Endothelial cell of umbilical vein (primary cell): ENCODE measurements around the gene CRACR2A. TPM values are rescaled to one million over a fixed set of nuclear protein-coding genes. Genes with fewer than 3 reads are reported as not detected.

Experiments used
- BruUV-seq: library from RNA; stranded (reverse); fragments of 400-500 nt; replicated peaks from 2 replicates; lab custom pipeline; 2021; lab: Mats Ljungman, UMichigan
- CTCF ChIA-PET: fragments of 300-600, 350-600 bp; sonication (Branson Sonifier 250); formaldehyde crosslinking; loops from one replicate; lab custom pipeline; 2021; ENCODE audit warnings: antibody characterized with exemption, inconsistent platforms; lab: Charles Lee
- POLR2A ChIA-PET: fragments of 300-600, 350-600 bp; sonication (Branson Sonifier 250); formaldehyde crosslinking; loops from one replicate; lab custom pipeline; 2021; ENCODE audit warnings: antibody characterized with exemption, inconsistent platforms; lab: Charles Lee
- DNase-seq: peaks from one replicate; pipeline ENCODE4 v3.0.0-alpha.2; 2011; ENCODE audit warnings: low read depth, low spot score
- FAIRE-seq: peaks from 2 replicates; lab custom pipeline; 2011; peaks lifted over from hg19 to GRCh38; lab: Jason Lieb, UNC
- H2AFZ ChIP-seq: 2 replicates; pipeline ENCODE4 v1.6.0; 2012; ENCODE audit warnings: low read depth, low read length, control low read depth, inconsistent platforms
- H3K27ac ChIP-seq: 2 replicates; pipeline ENCODE4 v1.5.1; 2011; ENCODE audit warnings: low read depth, mild to moderate bottlenecking, control low read depth, low read length, moderate library complexity; ENCODE audit not compliant: insufficient read depth
- H3K27me3 ChIP-seq, 2 experiments: 2 replicates each; pipeline versions ENCODE4 v1.6.0 to v1.6.1; 2011; ENCODE audit warnings: low read length in 2 of 2, mixed read lengths in 1 of 2; ENCODE audit not compliant: control insufficient read depth in 2 of 2, insufficient read depth in 2 of 2
- H3K36me3 ChIP-seq, 2 experiments: 2 replicates in 1 of 2; 3 replicates in 1 of 2; pipeline ENCODE4 v1.5.1; 2011; ENCODE audit warnings: low read length in 2 of 2, mild to moderate bottlenecking in 1 of 2, moderate library complexity in 1 of 2; ENCODE audit not compliant: control insufficient read depth in 2 of 2, insufficient read depth in 2 of 2; ENCODE audit errors: extremely low read depth in 1 of 2
- H3K4me1 ChIP-seq: 3 replicates; pipeline ENCODE4 v1.5.1; 2011; ENCODE audit warnings: mild to moderate bottlenecking, low read length; ENCODE audit not compliant: control insufficient read depth, insufficient read depth; ENCODE audit errors: extremely low read depth
- H3K4me2 ChIP-seq: 2 replicates; pipeline ENCODE4 v1.6.1; 2011; ENCODE audit warnings: low read length, control low read depth, mixed read lengths; ENCODE audit not compliant: insufficient read depth
- H3K4me3 ChIP-seq, 3 experiments: fragments of 200-600 bp in 1 of 3; sonication (generic), shearing (Covaris generic) in 1 of 3; replicated peaks in 1 of 3; 2 replicates each; pipeline ENCODE4 v1.5.1; 2011 to 2016; ENCODE audit warnings: control low read depth in 3 of 3, low read length in 3 of 3, mild to moderate bottlenecking in 2 of 3, inconsistent platforms in 1 of 3, low read depth in 1 of 3, moderate library complexity in 1 of 3; ENCODE audit not compliant: insufficient read depth in 1 of 3
- H3K79me2 ChIP-seq: 2 replicates; pipeline ENCODE4 v1.6.0; 2012; ENCODE audit warnings: low read length, inconsistent platforms; ENCODE audit not compliant: control insufficient read depth, insufficient read depth
- H3K9ac ChIP-seq: replicated peaks from 2 replicates; pipeline ENCODE3; 2011; ENCODE audit warnings: low read length, control low read depth; ENCODE audit not compliant: insufficient read depth; ENCODE audit errors: extremely low read depth
- H3K9me1 ChIP-seq: replicated peaks from 3 replicates; pipeline ENCODE4 v1.6.0; 2011; ENCODE audit warnings: mild to moderate bottlenecking, low read length; ENCODE audit not compliant: control insufficient read depth, insufficient read depth; ENCODE audit errors: extremely low read depth
- H3K9me3 ChIP-seq: replicated peaks from 2 replicates; pipeline ENCODE4 v1.5.1; 2012; ENCODE audit warnings: low read length, inconsistent platforms; ENCODE audit not compliant: control insufficient read depth, insufficient read depth
- H4K20me1 ChIP-seq: replicated peaks from 2 replicates; pipeline ENCODE3; 2011; ENCODE audit warnings: mild to moderate bottlenecking, low read length; ENCODE audit not compliant: control insufficient read depth, insufficient read depth; ENCODE audit errors: extremely low read depth
- CTCF ChIP-seq, 2 donors: IDR thresholded peaks; 1 replicate in 1 of 2; 2 replicates in 1 of 2; pipeline ENCODE4 v1.5.1; 2011; ENCODE audit warnings: low read length in 2 of 2, mild to moderate bottlenecking in 2 of 2, moderate library complexity in 2 of 2, control low read depth in 1 of 2, inconsistent platforms in 1 of 2, low read depth in 1 of 2; ENCODE audit not compliant: insufficient read depth in 1 of 2; ENCODE audit errors: extremely low read depth in 1 of 2
- EZH2 ChIP-seq: IDR thresholded peaks from 2 replicates; pipeline ENCODE4 v1.6.1; 2012; ENCODE audit warnings: borderline replicate concordance, low read depth, mild to moderate bottlenecking, moderate library complexity, low read length, inconsistent platforms; ENCODE audit not compliant: severe bottlenecking
- FOS ChIP-seq: IDR thresholded peaks from 2 replicates; pipeline ENCODE4 v1.6.1; 2011; ENCODE audit warnings: mild to moderate bottlenecking, low read length, moderate library complexity, borderline replicate concordance; ENCODE audit not compliant: insufficient read depth
- GATA2 ChIP-seq: IDR thresholded peaks from 2 replicates; pipeline ENCODE4 v1.7.0; 2011; ENCODE audit warnings: low read depth, mild to moderate bottlenecking, moderate library complexity, mixed read lengths, low read length; ENCODE audit not compliant: insufficient read length, insufficient read depth
- JUN ChIP-seq: IDR thresholded peaks from 2 replicates; pipeline ENCODE4 v1.6.1; 2011; ENCODE audit warnings: borderline replicate concordance, low read depth; ENCODE audit not compliant: insufficient read length, insufficient read depth
- MAX ChIP-seq: IDR thresholded peaks from 2 replicates; pipeline ENCODE4 v1.6.1; 2011; ENCODE audit not compliant: insufficient read depth, insufficient read length
- MYC ChIP-seq: IDR thresholded peaks from one replicate; pipeline ENCODE4 v1.6.1; 2011; ENCODE audit warnings: mild to moderate bottlenecking, low read depth, low read length
- POLR2A ChIP-seq: IDR thresholded peaks from 2 replicates; pipeline ENCODE4 v1.6.1; 2012; ENCODE audit warnings: low read depth, mild to moderate bottlenecking, control low read depth, low read length
- POLR2AphosphoS5 ChIP-seq: IDR thresholded peaks from 2 replicates; pipeline ENCODE4 v1.6.1; 2012; ENCODE audit warnings: low read depth, mild to moderate bottlenecking, control low read depth, low read length, moderate library complexity; ENCODE audit not compliant: insufficient read depth
- dilution Hi-C: fragments of 300-500 bp; cut with MboI; formaldehyde crosslinking; loops from one replicate; pipeline ENCODE4 v1.15.0; 2019; ENCODE audit warnings: low sequenced_read_pairs; ENCODE audit not compliant: extremely low pct_ligation_motif_present
- intact Hi-C: fragments of 100-400 bp; cut with micrococcal nuclease; formaldehyde crosslinking; loops from one replicate; pipeline ENCODE4 v1.10.0; 2022
- polyA plus RNA-seq, 4 experiments: library from polyadenylated mRNA; depleted of rRNA in 3 of 4; stranded (reverse) in 3 of 4; unstranded in 1 of 4; fragments of >200 nt; gene quantifications; 2 replicates each; pipeline versions ENCODE4 v1.2.1 to v1.2.3, GENCODE V29; 2011 to 2012; ENCODE audit warnings: missing spikeins in 1 of 4
- total RNA-seq: library from RNA; stranded (reverse); gene quantifications from 2 replicates; pipeline ENCODE4 v1.2.3, GENCODE V29; 2021

The CRACR2A gene
- total and polyA plus RNA-seq, 2 donors (not counting 3 experiments of a cell fraction or from before 2014, with no cell fraction given): 4.4 to 15.9 TPM

- ChIA-PET CTCF (no interaction called here), POLR2A (no interaction called here)
- Histone ChIP-seq H3K9me3 (no peaks in the 10 kb centered on the region), H3K4me1 (no peaks in the 10 kb centered on the region), H2AFZ (no peak overlapping the region), H3K27me3 (no peaks in the 10 kb centered on the region), H3K27ac (no peak overlapping the region), H3K9ac (no peak overlapping the region), H3K4me2 (no peak overlapping the region), H3K4me3 (no peak overlapping the region), H3K36me3 (no peaks in the 10 kb centered on the region), H3K9me1 (no peaks in the 10 kb centered on the region), H3K79me2 (no peaks in the 10 kb centered on the region), H4K20me1 (no peaks in the 10 kb centered on the region)
- dilution Hi-C loops (no loop called here), intact Hi-C loops (no loop called here)
- TF ChIP-seq GATA2 (no peak), POLR2AphosphoS5 (no peak), CTCF (IDR thresholded peaks at IDR 0.05; ENCODE audit: extremely low read depth in 1 of 2, insufficient read depth in 1 of 2, low read depth in 1 of 2, low read length in 2 of 2) (no peak), JUN (no peak), POLR2A (no peak), MAX (no peak), EZH2 (no peak), MYC (no peak), FOS (no peak)
- DNase-seq (no peak), FAIRE-seq (no peak)
- BruUV-seq: no TSS peak
These were observed 119.5 kb downstream of the CRACR2A start for GRCh38 chr12:3633396-3633795.
